ENCODE measurements around the gene TNFRSF25.

- TF ChIP-seq PHB2 (IDR thresholded peaks at IDR 0.05; ENCODE audit: low read depth) = no peak
- TF ChIP-seq, protein P1, sequence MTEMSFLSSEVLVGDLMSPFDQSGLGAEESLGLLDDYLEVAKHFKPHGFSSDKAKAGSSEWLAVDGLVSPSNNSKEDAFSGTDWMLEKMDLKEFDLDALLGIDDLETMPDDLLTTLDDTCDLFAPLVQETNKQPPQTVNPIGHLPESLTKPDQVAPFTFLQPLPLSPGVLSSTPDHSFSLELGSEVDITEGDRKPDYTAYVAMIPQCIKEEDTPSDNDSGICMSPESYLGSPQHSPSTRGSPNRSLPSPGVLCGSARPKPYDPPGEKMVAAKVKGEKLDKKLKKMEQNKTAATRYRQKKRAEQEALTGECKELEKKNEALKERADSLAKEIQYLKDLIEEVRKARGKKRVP (CRISPR knock-in tag; IDR thresholded peaks at IDR 0.05) = no peak
- TF ChIP-seq PRDM10 (IDR thresholded peaks at IDR 0.05; ENCODE audit: partially characterized antibody) = no peak
- TF ChIP-seq ETV5 (CRISPR knock-in tag; IDR thresholded peaks at IDR 0.05; ENCODE audit: low read depth) = no peak
- no peak for TF ChIP-seq SRSF3 (IDR thresholded peaks at IDR 0.05; ENCODE audit: insufficient read depth, low read length)
- TF ChIP-seq, protein P2, sequence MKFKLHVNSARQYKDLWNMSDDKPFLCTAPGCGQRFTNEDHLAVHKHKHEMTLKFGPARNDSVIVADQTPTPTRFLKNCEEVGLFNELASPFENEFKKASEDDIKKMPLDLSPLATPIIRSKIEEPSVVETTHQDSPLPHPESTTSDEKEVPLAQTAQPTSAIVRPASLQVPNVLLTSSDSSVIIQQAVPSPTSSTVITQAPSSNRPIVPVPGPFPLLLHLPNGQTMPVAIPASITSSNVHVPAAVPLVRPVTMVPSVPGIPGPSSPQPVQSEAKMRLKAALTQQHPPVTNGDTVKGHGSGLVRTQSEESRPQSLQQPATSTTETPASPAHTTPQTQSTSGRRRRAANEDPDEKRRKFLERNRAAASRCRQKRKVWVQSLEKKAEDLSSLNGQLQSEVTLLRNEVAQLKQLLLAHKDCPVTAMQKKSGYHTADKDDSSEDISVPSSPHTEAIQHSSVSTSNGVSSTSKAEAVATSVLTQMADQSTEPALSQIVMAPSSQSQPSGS (CRISPR knock-in tag; IDR thresholded peaks at IDR 0.05) = no peak
Measured at GRCh38 chr1:6495041-6495441, 29.1 kb upstream of the TNFRSF25 start.
